ENCODE measurements around the gene FAM107A. TPM values are rescaled to one million over a fixed set of nuclear protein-coding genes. Genes with fewer than 3 reads are reported as not detected.
A peak's percentile ranks its signal among the peaks of the same experiment; 100 is the strongest.

Gene FAM107A
- total RNA-seq, 5 donors from 2014 or later (not counting 1 experiment from before 2014, with no cell fraction given) = 0.09 TPM; not detected in 4

DNA sequence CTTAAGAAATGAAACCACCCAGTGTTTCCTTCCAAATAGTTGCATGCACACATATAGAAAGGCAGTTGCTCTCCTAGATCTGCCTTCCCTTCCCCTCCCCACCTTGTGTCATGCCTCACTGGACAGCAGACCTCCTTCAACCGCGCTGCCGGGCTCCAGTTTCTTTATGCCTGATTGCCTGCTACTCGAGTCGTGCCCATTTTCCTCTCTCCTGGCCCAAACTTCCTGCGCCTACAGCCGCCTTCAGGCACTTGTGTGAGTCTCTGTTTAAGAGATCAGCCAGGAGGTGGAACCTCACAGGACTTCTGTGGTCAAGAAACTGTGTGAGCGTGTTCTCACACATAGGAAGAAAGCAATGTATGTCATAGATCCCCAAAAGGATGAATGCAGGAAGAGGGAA is 8.8 kb upstream of the FAM107A start:
- Histone ChIP-seq H3K36me3 (ENCODE audit: control insufficient read depth in 2 of 2, extremely low read depth in 1 of 2, insufficient read depth in 1 of 2, low read length in 1 of 2) (no peaks in the 10 kb centered on the region), H3K27me3 (replicated peaks in 1 of 2; ENCODE audit: control insufficient read depth in 2 of 2, extremely low read depth in 1 of 2, insufficient read depth in 2 of 2, low read length in 1 of 2) (peaks cover 14 to 44% of the 10 kb centered on the region in 2 experiments), H3K27ac (ENCODE audit: low read length) (no peak overlapping the region), H3K9me3 (no peaks in the 10 kb centered on the region), H3K4me3 (ENCODE audit: control insufficient read depth in 1 of 2, extremely low read depth in 1 of 2, low read length in 1 of 2) (peak overlapping the region in 1 of 2 donors; percentile 55), H3K4me1 (ENCODE audit: control insufficient read depth in 1 of 2, extremely low read depth in 1 of 2, insufficient read depth in 2 of 2, low read length in 2 of 2) (no peaks in the 10 kb centered on the region)
- DNase-seq (no peak), ATAC-seq (replicated peaks in 1 of 4) (no peak)
- H3K27me3 Mint-ChIP-seq = peaks cover 34 to 50% of the 10 kb centered on the region in 2 donors
- no peaks in the 10 kb centered on the region for H3K36me3 Mint-ChIP-seq
- no peak overlapping the region for H3K27ac Mint-ChIP-seq
- 31% methylated on average over 4 of the region's 8 CpGs for WGBS (ENCODE audit: insufficient coverage)
- no peaks in the 10 kb centered on the region for H3K9me3 Mint-ChIP-seq
- ChIA-PET POLR2A (no interaction called here), CTCF (interaction anchor here in 1 of 2 donors (0.6 kb wide), 1 partner anchor 16 kb away, joined by 3 read pairs; no protein-coding TSS in a partner anchor)
- peak overlapping the region; percentile 87 to 97 (median 88) for H3K4me3 Mint-ChIP-seq
- H3K4me1 Mint-ChIP-seq = peaks cover 20 to 21% (median 20%) of the 10 kb centered on the region in 3 donors

- Mint-ChIP-seq H3K27ac (no peak overlapping the region), H3K4me3 (peak overlapping the region; percentile 87 to 97 (median 88)), H3K4me1 (peaks cover 20 to 21% (median 20%) of the 10 kb centered on the region in 3 donors), H3K36me3 (no peaks in the 10 kb centered on the region), H3K27me3 (peaks cover 34 to 50% of the 10 kb centered on the region in 2 donors), H3K9me3 (no peaks in the 10 kb centered on the region)
- Histone ChIP-seq H3K4me1 (ENCODE audit: control insufficient read depth in 1 of 2, extremely low read depth in 1 of 2, insufficient read depth in 2 of 2, low read length in 2 of 2) (no peaks in the 10 kb centered on the region), H3K27me3 (replicated peaks in 1 of 2; ENCODE audit: control insufficient read depth in 2 of 2, extremely low read depth in 1 of 2, insufficient read depth in 2 of 2, low read length in 1 of 2) (peaks cover 14 to 46% of the 10 kb centered on the region in 2 experiments), H3K9me3 (no peaks in the 10 kb centered on the region), H3K36me3 (ENCODE audit: control insufficient read depth in 2 of 2, extremely low read depth in 1 of 2, insufficient read depth in 1 of 2, low read length in 1 of 2) (no peaks in the 10 kb centered on the region), H3K4me3 (ENCODE audit: control insufficient read depth in 1 of 2, extremely low read depth in 1 of 2, low read length in 1 of 2) (peak overlapping the region; percentile 55 to 61), H3K27ac (ENCODE audit: low read length) (no peak overlapping the region)
- POLR2A ChIA-PET = interaction anchor here in 1 of 2 donors (0.6 kb wide), 1 partner anchor 1428 kb away, joined by 3 read pairs; no protein-coding TSS in a partner anchor
- 13% methylated on average over 38 of the region's 46 CpGs for WGBS (ENCODE audit: insufficient coverage)
- CTCF ChIA-PET = interaction anchor here (0.5 to 0.6 kb wide), 3 partner anchors 11 to 1571 kb away, joined by 3 to 4 read pairs (median 3); no protein-coding TSS in a partner anchor
- ATAC-seq (replicated peaks in 1 of 4) = peak; percentile 77 to 94 (median 92)
- DNase-seq = peak in 34 of 35 experiments; percentile 11 to 55 (median 32)
Observed at GRCh38 chr3:58585005-58585786, 8.0 kb upstream of the FAM107A start.

DNA sequence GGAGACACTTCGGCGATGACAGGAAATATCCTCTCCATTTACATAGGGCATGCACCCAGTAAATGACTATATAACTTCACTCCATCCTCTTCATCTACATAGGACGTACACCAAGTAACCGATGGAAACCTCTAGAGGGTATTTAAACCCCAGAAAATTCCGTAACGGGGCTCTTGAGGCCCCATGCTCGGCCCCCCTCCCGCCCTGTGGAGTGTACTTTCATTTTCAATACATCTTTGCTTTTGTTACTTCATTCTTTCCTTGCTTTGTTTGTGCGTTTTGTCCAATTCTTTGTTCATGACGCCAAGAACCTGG is 7.5 kb upstream of the FAM107A start:
- Mint-ChIP-seq H3K9me3 (no peaks in the 10 kb centered on the region), H3K4me1 (peaks cover 20 to 21% (median 20%) of the 10 kb centered on the region in 3 donors), H3K27ac (peak overlapping the region in 1 of 2 donors; percentile 30), H3K4me3 (peak overlapping the region; percentile 87 to 97 (median 88)), H3K36me3 (no peaks in the 10 kb centered on the region), H3K27me3 (peaks cover 34 to 50% of the 10 kb centered on the region in 2 donors)
- DNase-seq = no peak
- H3K27ac ChIP-seq (ENCODE audit: low read length) = no peak overlapping the region
- H3K4me1 ChIP-seq (ENCODE audit: control insufficient read depth in 1 of 2, extremely low read depth in 1 of 2, insufficient read depth in 2 of 2, low read length in 2 of 2) = no peaks in the 10 kb centered on the region
- POLR2A ChIA-PET = interaction anchor here in 1 of 2 donors (0.6 kb wide), 1 partner anchor 1428 kb away, joined by 3 read pairs; no protein-coding TSS in a partner anchor
- CTCF ChIA-PET = interaction anchor here in 1 of 2 donors (0.5 kb wide), 1 partner anchor 1571 kb away, joined by 4 read pairs; no protein-coding TSS in a partner anchor
- 38% methylated on average over 7 of the region's 10 CpGs for WGBS (ENCODE audit: insufficient coverage)
- no peaks in the 10 kb centered on the region for H3K36me3 ChIP-seq (ENCODE audit: control insufficient read depth in 2 of 2, extremely low read depth in 1 of 2, insufficient read depth in 1 of 2, low read length in 1 of 2)
- peaks cover 14 to 46% of the 10 kb centered on the region in 2 experiments for H3K27me3 ChIP-seq (replicated peaks in 1 of 2; ENCODE audit: control insufficient read depth in 2 of 2, extremely low read depth in 1 of 2, insufficient read depth in 2 of 2, low read length in 1 of 2)
- peak overlapping the region; percentile 55 to 61 for H3K4me3 ChIP-seq (ENCODE audit: control insufficient read depth in 1 of 2, extremely low read depth in 1 of 2, low read length in 1 of 2)
- peak in 2 of 4 experiments; percentile 11 to 26 for ATAC-seq (replicated peaks in 1 of 4)
- no peaks in the 10 kb centered on the region for H3K9me3 ChIP-seq

DNA sequence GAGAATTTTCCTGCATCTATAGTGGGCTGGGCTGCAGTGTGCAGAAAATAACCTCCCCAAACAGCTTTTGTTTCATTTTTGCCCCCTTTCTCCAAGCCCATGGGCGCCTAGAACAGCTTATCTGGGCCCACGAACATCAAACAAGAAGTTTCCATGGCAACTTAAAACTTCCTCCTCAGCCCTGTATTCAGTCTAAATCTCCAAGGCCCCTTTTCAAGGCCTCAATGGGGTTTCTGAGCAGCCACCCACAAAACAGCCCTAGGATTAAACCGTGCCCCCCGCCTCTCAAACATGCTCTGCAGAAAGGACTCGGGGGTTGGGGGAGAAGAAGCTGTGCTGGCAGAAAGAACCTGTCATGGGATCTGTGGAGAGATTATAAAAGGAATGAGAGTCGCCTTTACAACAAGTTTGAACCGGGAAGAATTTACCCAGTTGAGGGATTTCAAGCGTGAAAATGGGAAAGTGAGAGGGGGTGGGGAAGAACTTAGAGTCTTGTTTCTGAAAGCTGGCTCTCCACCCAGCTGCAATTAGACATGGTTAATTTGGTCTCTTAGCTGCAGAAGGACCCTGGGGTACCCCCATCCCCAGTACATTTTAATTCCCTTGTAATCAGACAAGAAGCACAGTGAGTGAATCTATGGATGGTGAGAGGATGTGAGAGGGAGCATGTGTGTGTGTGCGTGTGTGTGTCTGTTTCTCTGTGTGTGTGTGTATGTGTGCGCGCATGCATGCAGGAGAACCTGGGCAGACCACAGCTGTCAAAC is 4.3 kb upstream of the FAM107A start:
- no peak overlapping the region for H3K27ac Mint-ChIP-seq
- H3K27me3 Mint-ChIP-seq = peaks cover 24 to 36% of the 10 kb centered on the region in 2 donors
- Histone ChIP-seq H3K27ac (ENCODE audit: low read length) (no peak overlapping the region), H3K27me3 (replicated peaks in 1 of 2; ENCODE audit: control insufficient read depth in 2 of 2, extremely low read depth in 1 of 2, insufficient read depth in 2 of 2, low read length in 1 of 2) (peaks cover 9 to 32% of the 10 kb centered on the region in 2 experiments), H3K4me3 (ENCODE audit: control insufficient read depth in 1 of 2, extremely low read depth in 1 of 2, low read length in 1 of 2) (no peak overlapping the region), H3K36me3 (ENCODE audit: control insufficient read depth in 2 of 2, extremely low read depth in 1 of 2, insufficient read depth in 1 of 2, low read length in 1 of 2) (no peaks in the 10 kb centered on the region), H3K4me1 (ENCODE audit: control insufficient read depth in 1 of 2, extremely low read depth in 1 of 2, insufficient read depth in 2 of 2, low read length in 2 of 2) (no peaks in the 10 kb centered on the region), H3K9me3 (no peaks in the 10 kb centered on the region)
- no peaks in the 10 kb centered on the region for H3K9me3 Mint-ChIP-seq
- CTCF ChIA-PET = no interaction called here
- 37% methylated on average over 3 of the region's 11 CpGs for WGBS (ENCODE audit: insufficient coverage)
- POLR2A ChIA-PET = no interaction called here
- ATAC-seq (replicated peaks in 1 of 4) (no peak), DNase-seq (no peak)
- H3K36me3 Mint-ChIP-seq = no peaks in the 10 kb centered on the region
- no peak overlapping the region for H3K4me3 Mint-ChIP-seq
- peaks cover 18 to 21% (median 19%) of the 10 kb centered on the region in 3 donors for H3K4me1 Mint-ChIP-seq

- no peaks in the 10 kb centered on the region for H3K9me3 Mint-ChIP-seq
- no peaks in the 10 kb centered on the region for H3K36me3 Mint-ChIP-seq
- WGBS (ENCODE audit: insufficient coverage) = 83% methylated on average over 2 of the region's 4 CpGs
- peaks cover 13 to 15% (median 14%) of the 10 kb centered on the region in 3 donors for H3K4me1 Mint-ChIP-seq
- no peak overlapping the region for H3K4me3 ChIP-seq (ENCODE audit: control insufficient read depth in 1 of 2, extremely low read depth in 1 of 2, low read length in 1 of 2)
- ChIA-PET POLR2A (no interaction called here), CTCF (no interaction called here)
- peaks cover 4 to 29% of the 10 kb centered on the region in 2 experiments for H3K27me3 ChIP-seq (replicated peaks in 1 of 2; ENCODE audit: control insufficient read depth in 2 of 2, extremely low read depth in 1 of 2, insufficient read depth in 2 of 2, low read length in 1 of 2)
- peaks cover 18 to 30% of the 10 kb centered on the region in 2 donors for H3K27me3 Mint-ChIP-seq
- no peak overlapping the region for H3K27ac ChIP-seq (ENCODE audit: low read length)
- H3K27ac Mint-ChIP-seq = no peak overlapping the region
- H3K36me3 ChIP-seq (ENCODE audit: control insufficient read depth in 2 of 2, extremely low read depth in 1 of 2, insufficient read depth in 1 of 2, low read length in 1 of 2) = no peaks in the 10 kb centered on the region
- ATAC-seq (replicated peaks in 1 of 4) (no peak), DNase-seq (no peak)
- no peak overlapping the region for H3K4me3 Mint-ChIP-seq
- no peaks in the 10 kb centered on the region for H3K4me1 ChIP-seq (ENCODE audit: control insufficient read depth in 1 of 2, extremely low read depth in 1 of 2, insufficient read depth in 2 of 2, low read length in 2 of 2)
- no peaks in the 10 kb centered on the region for H3K9me3 ChIP-seq
Observed at GRCh38 chr3:58580826-58581327, 3.7 kb upstream of the FAM107A start.

GRCh38 chr3:58578873-58579272 is 1.7 kb upstream of the FAM107A start:
- Histone ChIP-seq H3K36me3 (ENCODE audit: control insufficient read depth in 2 of 2, extremely low read depth in 1 of 2, insufficient read depth in 1 of 2, low read length in 1 of 2) (no peaks in the 10 kb centered on the region), H3K9me3 (no peaks in the 10 kb centered on the region), H3K27ac (ENCODE audit: low read length) (no peak overlapping the region), H3K4me1 (ENCODE audit: control insufficient read depth in 1 of 2, extremely low read depth in 1 of 2, insufficient read depth in 2 of 2, low read length in 2 of 2) (no peaks in the 10 kb centered on the region), H3K27me3 (replicated peaks in 1 of 2; ENCODE audit: control insufficient read depth in 2 of 2, extremely low read depth in 1 of 2, insufficient read depth in 2 of 2, low read length in 1 of 2) (peaks cover 0 to 15% of the 10 kb centered on the region in 2 experiments), H3K4me3 (ENCODE audit: control insufficient read depth in 1 of 2, extremely low read depth in 1 of 2, low read length in 1 of 2) (no peak overlapping the region)
- Mint-ChIP-seq H3K27me3 (peaks cover 1 to 12% of the 10 kb centered on the region in 2 donors), H3K27ac (no peak overlapping the region), H3K9me3 (no peaks in the 10 kb centered on the region), H3K4me3 (no peak overlapping the region), H3K4me1 (no peaks in the 10 kb centered on the region), H3K36me3 (no peaks in the 10 kb centered on the region)
- no peak for ATAC-seq (replicated peaks in 1 of 4)
- POLR2A ChIA-PET = no interaction called here
- WGBS (ENCODE audit: insufficient coverage) = 89% methylated on average over 5 of the region's 5 CpGs
- no peak for DNase-seq
- CTCF ChIA-PET = interaction anchor here in 1 of 2 donors (0.6 kb wide), 1 partner anchor 11 kb away, joined by 3 read pairs; no protein-coding TSS in a partner anchor

Data from T-cell (primary cell).